GM12892 (cell line): Measurements from ENCODE around the gene TTC28.

Experiments used
- POLR2A ChIP-seq: IDR thresholded peaks from 2 replicates; pipeline ENCODE4 v1.6.1; 2011; ENCODE audit warnings: low read depth, low read length, control low read depth
- POLR2AphosphoS5 ChIP-seq: IDR thresholded peaks from 2 replicates; pipeline ENCODE4 v1.6.1; 2011; ENCODE audit warnings: low read depth, low read length, control low read depth
- TAF1 ChIP-seq: IDR thresholded peaks from 2 replicates; pipeline ENCODE4 v1.6.1; 2011; ENCODE audit warnings: low read depth, mild to moderate bottlenecking, control low read depth, low read length, borderline replicate concordance

DNA sequence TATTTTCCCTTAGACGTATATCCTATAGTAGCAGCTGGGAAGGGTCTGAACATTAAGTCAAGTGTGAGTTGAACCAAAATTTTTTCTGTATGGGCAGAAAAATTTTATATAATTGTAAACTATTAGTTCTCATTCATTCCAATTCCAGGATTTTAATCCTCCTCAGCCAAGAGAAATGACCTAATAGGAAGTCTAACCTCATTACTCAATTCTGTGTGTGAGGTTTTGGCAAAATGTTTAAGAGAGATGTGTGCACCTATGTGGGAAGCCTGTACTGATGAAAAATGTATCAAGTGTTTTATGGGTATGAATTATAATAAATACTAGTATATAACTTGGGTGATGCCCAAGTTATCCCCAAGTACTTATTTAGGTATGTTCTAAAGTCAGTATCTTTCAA is 449.0 kb downstream of the TTC28 start:
- no peak for TF ChIP-seq POLR2A
- no peak for TF ChIP-seq POLR2AphosphoS5
- no peak for TF ChIP-seq TAF1
